LoVo (cell line): Measurements from ENCODE around the gene DCUN1D1.

Experiments used
- DNase-seq: peaks from one replicate; pipeline ENCODE4 v3.0.0-alpha.2; 2016; ENCODE audit warnings: low spot score

Gene DCUN1D1

DNA sequence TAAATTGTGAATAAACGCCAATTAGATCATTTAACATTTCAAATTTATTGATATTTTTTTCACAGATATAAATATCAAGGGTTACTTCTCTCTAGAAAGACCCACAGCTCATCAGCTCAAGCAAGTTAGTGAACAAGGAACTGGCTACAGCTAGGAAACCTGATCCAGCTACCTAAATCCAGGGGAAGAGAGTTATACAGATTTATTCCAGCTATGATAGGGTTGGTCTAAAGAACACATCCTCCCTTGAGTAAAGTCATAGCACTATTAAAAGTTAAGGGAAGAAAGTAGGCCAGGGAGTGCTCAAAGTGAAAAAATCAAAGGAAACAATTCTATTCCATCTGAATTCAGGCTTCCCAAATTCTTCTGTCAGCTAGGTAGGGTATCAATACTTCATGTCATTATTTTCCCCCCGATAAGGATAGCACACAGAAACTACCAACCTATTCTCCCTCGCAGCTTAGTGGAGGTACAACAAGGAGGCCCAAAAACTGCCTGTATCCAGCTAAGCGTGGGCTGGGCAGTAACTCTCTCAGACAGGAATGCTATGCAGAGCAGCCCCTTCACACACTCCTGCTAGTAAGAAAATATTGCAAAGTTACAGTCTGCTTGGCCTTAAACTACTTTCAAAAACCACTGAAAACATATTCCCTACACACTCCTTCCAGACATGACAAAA, 44.0 kb downstream of the DCUN1D1 start:
- no peak for DNase-seq

DNA sequence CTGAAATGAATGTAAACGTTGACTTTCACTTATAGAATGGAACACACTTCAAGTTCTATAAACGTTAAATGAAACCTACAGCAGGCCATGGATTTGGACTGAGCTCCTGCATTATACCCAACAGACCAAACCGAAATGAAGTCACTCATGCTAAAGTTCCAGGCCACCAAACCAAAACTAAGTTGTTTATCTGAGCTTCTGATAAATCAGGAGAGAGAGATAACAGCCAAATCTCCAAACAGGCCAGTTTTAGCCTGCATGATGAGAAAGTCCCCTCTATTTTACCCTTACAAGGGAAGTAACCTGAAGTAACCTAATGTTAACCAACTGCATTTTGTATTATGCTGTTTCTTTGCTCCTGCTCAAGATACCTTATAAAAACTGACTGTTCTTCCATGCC, 44.5 kb downstream of the DCUN1D1 start:
- no peak for DNase-seq

DNA sequence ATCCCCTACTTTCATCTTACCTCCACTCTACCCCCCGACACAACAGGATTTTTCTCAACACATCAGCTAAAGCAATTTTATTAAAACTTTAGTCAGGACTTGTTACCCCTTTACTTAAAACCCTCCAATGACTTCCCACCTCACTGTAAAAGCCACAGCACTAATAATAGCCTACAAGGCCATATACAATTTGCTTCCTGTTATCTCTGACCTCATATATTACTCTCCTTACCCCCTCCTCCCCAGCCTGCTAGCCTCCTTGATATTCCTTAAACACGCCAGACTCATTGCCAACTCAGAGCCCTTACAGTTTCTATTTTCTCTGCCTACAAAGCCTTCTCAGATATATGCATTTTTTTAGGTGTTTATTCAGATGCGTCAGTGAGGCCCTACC, 54.4 kb downstream of the DCUN1D1 start:
- no peak for DNase-seq

DNA sequence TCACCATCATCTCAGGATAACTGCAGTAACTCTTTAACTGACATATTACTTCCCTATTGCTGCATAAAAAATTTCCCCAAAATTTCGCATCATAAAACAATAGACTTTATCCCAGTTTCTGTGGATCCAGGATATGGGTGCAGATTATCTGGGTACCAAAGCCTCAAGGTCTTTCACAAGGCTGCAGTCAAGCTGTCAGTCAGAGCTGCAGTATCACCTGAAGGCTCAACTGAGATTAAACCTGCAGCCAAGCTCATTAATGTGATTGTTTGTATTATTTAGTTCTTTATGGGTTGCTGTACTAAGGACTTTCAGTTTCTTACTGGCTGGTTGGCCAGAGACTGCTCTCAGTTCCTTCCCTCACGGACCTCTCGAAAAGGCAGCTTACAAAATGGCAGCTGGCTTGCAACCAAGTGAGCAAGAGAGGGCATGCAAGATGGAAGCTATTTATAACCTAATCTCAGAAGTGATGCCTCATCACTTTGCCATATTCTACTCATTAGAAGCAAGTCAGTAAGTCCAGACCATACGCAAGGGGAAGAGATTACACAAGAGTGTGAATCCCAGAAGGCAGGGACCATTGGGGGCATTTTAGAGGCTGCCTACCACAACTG, 54.9 kb downstream of the DCUN1D1 start:
- DNase-seq = no peak

DNA sequence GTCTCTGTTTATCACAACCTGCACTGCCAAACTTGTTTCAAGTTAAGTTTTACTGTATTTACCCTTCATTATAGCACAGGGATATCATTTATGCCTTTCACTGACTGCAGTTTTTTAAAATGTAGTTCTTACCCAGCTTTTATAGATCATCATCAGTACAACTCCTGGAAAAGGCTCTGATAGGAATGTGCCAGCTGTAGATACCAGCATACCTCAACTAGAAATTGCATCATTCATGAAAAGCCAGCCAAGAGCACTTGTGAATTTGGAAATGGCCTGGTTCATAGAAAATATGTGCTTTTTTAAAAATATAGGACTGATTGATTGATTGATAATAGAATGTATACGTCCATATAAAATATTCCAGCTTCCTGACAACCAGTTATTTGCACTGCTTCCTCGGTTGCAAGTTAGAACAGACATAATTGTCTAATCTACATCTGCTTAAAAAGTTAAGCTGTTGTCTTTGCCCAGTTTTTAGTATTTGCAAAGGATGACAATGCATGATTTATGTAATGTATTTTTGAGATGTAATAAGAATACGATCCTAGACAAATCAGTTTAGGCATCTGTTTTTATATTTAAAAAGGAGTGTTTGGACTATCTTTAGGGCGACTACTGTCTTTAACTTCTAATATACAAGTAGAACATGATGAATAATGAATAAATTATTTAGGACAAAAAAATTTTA, 58.5 kb downstream of the DCUN1D1 start:
- no peak for DNase-seq

DNA sequence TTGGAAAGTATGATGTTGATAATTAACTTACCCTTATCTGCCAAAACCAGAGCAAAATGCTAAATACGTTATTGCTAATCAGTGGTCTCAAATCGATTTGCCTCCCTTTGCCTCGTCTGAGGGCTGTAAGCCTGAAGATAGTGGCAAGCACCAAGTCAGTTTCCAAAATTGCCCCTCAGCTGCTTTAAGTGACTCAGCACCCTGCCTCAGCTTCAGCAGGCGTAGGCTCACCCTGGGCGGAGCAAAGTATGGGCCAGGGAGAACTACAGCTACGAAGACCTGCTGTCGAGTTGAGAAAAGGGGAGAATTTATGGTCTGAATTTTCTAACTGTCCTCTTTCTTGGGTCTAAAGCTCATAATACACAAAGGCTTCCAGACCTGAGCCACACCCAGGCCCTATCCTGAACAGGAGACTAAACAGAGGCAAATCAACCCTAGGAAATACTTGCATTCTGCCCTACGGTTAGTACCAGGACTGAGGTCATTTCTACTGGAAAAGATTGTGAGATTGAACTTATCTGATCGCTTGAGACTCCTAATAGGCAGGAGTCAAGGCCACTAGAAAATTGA, 59.7 kb downstream of the DCUN1D1 start:
- DNase-seq = no peak

DNA sequence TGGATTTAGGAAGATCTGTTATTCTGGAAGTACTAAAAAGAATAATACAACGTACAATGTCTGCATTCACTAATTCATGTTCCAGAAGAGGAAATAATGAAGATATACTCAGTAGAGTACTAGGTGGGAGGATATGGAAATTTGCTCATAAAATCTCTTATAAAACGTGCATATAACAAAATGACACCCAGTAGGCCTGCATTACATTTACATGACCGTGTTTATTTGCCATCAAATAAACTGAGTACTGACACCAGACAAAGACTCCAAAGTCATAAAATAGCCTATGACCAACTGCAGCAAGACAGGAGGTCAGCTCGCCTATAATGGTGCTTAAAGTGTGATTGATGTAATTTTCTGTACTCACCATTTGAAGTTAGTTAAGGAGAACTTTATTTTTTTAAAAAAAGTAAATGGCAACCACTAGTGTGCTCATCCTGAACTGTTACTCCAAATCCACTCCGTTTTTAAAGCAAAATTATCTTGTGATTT, 60.4 kb downstream of the DCUN1D1 start:
- no peak for DNase-seq

DNA sequence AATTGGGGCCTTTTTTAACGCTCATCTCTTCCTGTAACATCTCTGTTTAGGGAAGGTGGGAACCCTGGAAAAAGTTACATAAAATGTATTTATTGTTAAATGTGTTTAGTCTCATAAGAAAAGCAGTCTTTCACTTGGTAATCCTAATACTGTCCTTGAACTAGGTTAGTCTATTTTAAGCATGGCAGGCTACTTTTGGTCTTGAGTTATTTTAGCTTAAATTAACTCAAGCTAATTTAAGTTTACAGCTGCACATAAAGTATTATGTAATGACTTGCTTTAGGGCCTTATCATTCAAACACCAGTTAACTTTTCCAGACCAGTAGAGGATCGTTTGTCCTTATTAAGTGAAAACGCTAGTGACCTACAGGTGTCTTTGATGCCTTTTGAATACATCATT, 63.2 kb downstream of the DCUN1D1 start:
- DNase-seq = no peak

DNA sequence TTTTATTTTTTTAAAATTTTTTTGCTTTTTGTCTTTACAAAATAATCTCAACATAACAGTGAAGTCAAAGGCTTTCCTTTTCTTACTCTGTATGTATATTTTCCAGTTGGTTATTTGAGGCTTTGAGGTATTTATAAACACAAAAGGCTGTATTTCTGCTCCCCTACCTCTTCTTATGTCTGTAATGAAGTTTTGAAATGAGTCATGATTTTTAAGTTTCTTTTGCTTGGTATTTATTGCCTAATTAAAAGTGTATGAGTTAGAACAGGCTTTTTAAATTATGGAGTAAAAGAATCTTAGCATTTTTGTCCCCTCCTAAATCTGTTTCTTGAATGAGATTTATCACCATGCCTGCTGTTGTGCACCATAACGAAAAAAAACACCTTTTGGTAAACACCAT, 66.0 kb downstream of the DCUN1D1 start:
- no peak for DNase-seq

DNA sequence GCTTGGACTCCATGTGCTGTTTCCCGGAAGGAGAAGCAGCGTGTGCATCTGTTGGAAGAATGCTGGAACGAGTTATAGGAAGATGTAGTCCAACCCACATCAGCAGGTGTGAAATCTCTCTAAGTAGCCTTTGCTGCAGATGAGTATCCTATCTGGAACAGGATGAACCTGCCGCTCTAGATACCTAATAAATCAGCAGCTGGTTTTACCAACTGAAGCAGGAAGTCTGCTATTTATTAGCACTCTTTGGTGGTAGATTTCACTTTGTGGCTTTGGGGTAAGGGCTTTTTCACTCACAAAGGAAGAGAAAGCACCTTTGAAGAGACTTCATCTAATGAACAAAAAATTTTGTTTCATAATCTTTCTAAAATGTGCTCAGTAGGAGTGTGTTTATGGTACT, 66.4 kb downstream of the DCUN1D1 start:
- no peak for DNase-seq

DNA sequence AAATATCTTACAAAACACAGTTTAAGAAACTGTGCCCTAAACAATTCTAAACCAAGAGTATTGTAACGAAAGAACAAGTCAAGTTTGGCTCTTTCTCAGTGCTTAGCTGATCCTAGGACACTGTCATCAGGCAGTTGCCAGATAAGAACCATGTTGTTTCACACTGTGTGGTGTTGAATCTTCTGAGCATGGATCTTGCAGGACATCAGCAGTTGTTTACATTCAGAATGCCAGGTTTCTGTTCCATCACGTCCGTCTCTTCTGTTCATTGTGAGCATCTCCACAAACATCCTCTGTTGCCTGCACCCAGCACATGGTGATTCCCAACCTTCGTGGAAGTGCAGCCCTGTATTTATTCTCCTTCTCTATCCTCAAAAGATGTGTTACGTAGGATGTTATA, 67.9 kb downstream of the DCUN1D1 start:
- DNase-seq = no peak

DNA sequence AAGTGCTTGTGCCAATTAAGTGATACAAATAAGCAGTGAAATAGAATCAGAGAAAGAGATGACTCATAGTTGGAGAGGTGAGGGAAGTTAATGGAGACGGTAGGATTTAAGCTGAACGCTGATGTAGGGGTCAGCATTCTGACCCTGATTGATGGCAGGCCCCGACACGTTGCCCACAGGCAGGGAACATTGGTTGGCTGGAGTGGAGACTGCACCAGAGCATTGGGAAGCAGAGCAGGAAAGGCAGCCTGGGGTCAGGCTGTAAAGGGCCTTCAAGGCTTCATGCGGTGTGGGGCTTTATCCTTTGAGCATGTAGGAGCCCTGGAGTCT, 68.6 kb downstream of the DCUN1D1 start:
- no peak for DNase-seq

DNA sequence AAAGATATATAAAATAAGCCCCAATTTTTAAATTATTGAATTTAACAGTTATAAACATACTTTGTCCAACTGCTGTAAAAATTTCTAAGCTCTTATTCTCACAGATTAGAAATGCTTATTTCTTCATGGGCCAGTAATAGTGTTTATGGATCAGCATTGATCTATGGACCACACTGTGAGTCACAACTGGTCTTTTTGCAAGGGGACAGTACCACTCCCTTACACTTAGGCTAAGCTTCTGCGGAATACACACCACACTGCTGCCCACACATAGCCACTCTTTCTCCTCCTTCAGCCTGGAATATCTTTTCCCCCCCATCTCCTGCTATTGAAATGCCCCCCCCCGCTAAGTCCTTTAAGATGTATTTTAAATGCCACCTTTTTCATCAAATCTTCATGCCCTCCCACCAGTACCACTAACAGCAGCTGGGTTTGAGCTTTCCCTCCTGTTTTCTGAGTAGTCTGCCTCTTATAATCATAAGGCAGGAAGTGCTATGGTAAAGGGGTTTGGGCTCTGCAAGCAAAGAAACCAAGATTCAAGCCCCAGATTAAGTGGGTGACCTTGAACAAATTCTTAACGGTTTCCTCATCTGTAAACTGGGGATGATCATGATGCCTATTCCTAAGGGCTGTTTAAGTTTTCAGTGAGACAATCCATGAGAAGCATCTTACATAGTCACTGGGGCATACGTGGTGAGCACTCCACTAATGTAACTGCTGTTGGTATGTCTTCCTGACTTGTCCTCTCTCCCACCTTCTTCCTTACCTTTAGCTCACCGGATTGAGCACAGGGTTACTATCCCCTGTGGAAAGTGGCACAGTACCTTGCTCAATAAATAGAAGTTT, 69.2 kb downstream of the DCUN1D1 start:
- no peak for DNase-seq

DNA sequence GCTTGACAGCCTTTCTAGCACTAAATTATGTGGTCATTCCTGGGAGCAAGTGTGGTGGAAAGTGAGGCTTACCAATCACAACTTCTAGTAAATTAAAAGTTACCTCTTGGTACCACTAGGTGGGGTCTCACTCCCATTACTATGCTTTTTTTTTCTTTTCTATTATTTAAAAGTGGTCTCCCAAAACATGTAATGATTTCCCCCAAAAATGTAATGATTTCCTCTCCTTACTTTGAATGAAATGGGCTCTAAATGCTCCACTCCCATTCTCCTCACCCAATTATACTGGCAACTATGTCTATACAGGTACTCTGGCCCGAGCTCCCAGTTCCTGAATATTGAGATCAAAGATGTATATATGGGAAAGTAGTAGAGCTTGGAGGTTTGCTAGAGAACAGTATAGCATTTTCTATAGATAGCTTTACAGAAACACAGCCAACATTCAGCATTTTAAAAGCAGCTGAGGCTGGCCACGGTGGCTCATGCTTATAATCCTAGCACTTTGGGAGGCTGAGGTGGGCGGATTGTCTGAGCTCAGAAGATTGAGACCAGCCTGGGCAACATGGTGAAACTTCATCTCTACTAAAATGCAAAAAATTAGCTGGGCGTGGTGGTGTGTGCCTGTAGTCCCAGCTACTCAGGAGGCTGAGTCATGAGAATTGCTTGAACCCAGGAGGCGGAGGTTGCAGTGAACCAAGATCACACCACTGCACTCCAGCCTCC, 70.9 kb downstream of the DCUN1D1 start:
- peak; percentile 12 for DNase-seq

DNA sequence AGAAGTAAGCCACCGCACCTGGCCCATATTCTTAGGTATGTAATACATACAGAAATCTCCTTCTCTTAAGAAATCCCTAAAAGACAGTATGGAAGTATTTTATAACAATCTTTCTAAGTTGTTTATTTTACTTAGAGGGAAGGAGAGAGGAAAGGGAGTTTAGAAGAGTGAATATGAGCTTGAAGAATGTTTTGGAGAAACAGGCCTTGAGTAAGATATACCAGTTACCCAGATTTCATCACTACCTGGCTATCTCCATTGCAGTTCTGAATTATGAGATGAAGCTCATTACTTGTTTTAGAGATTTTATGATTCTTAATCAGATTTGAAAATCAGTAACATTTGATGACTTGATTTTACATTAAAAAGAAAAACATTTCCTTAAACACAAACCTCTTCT, 71.9 kb downstream of the DCUN1D1 start:
- no peak for DNase-seq

DNA sequence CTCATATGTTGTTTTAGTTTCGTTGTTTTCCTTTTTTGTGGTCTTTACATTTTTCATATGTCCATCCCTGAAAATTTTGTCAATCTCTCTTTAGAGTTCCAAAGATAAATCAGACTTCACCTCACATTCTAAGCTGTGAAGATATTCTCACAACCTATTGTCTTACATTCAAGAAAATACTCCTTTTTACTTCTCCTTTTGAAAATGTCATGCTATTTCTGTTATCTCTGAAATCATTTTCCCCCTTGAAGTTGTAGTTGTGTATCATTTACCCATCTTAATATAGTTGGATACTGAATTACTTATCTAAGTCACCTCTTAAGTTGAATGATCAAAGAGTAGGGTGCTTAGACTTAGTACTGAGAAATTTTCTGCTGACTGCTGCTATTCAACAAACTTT, 74.3 kb downstream of the DCUN1D1 start:
- no peak for DNase-seq

DNA sequence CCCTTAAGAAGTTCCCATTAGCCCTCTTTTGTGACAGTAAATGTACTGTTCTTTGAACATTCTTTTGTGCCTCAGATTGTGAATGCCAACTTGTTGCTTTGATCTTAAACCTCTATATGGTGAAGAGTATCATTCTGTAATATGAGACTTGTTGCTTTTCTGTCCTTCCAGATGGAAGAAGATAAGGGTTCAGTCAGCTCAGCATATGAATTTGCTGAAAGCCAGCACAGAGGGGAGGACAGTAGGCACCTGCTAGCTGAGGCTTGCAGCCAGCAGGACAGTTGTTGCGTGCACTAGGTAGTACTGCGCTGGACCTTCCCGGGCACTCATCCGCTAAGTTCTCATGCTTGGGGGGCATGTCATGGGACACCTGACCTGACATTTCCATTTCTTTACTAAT, 74.7 kb downstream of the DCUN1D1 start:
- DNase-seq = no peak

DNA sequence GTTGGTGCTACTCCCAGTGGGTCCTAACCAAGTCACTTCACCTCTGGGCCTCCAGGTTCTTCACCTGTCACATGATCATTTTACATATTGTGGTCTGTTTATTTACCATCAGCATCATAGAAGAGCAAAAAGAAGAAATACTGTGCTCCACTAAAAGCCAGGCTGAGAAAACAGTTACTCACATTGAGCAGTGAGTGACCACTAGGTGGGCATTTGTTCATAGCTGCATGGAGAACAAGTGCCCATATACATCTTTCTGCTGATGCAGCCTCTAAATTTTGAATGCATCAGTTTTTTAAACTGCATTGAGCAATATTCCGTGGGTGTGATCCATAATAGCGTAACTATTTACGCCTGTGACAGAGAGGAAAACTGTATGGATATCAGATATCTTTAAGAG, 76.2 kb downstream of the DCUN1D1 start:
- DNase-seq = no peak

DNA sequence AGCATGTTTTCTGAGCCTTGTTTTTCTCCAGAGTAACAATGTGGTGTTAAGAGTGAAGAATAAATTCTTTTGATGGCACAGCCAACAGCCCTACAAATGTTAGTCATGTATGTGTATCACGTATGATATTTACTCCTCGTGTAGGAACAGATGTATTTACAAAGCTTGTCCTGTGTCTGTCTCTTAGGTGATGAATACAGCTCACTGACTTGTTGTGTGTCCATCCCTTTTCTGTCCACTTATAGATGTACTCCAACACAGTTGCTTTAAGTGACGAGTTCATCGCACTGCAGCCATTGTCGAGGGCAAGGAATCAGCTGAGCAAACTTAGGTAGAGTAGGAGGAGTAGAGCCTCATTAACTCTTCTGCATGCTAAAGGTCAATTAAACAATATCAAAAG, 78.1 kb downstream of the DCUN1D1 start:
- DNase-seq = no peak

DNA sequence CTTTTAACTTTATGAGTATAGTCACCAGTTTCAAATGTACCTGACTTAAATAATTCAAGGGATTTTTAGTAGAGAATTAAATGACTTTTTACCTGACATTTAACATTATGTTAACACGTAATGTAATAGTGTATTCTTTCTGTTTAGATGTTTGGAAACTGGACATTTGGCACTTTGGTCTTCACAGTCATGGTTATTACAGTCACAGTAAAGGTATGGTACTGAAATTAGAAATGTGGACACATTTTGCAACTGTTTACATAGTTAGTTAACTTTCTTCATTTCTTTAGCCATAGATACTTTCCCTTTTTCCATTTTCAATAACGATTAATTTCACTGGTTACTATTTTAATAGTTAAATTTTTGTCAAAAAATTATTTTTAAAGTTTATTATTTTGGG, 83.8 kb downstream of the DCUN1D1 start:
- DNase-seq = no peak

DNA sequence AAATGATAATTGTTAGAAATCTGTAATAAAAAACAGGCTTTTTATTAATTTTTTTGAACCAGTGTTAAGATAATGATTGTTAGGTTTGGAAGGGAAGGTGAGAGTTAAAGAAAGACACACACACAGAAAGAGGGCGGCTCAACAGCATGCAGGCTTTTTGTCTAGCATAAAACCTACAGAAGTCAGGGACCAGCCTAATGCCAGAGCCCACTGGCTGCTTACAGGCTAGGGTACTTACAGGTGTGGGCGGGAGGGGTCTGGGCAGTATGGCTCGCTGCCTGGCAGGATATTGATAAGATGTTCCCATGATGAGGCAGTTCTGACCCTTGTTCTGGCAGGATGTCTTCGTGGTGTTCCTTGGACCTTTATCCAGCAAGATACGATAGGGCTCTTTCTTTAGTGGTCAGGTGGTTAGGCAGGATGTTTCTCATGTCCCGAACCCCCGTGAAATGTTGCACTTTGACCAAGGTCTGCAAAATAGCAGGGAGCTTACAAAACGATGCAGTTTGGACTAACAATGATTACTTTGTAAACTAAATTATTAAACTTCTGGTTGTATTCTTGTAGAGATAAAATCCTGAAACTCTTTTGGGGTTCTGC, 84.7 kb downstream of the DCUN1D1 start:
- DNase-seq = no peak
